ENCODE data around the gene HPS5. TPM values are rescaled to one million over a fixed set of nuclear protein-coding genes. Genes with fewer than 3 reads are reported as not detected.

The HPS5 gene
- total and polyA plus RNA-seq, 2 of the 4 experiments (the other 2 are of a cell fraction), result 7.9 to 28.3 TPM

DNA sequence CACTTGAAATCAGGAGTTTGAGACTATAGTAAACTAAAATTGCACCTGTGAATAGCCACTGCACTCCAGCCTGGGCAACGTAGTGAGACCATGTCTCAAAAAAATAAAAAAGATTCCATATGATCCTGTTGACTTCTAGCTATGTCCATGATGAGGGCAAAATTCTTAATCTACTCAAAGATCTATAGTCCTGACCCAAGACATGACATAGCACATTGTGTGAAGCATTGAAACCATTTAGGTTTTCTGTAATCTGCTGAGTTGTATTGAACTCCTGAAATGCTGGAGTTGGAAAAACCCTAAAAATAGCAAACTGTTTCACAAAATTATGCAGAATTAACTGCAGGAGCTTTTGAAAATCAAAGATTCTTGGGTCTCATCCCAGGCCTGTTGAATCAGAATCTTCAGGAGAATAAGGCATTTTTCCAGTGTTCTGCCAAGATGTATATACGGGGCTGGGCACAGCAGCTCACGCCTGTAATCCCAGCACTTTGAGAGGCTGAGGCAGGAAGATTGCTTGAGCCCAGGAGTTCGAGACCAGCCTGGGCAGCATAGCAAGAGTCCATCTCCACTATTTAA is 42.6 kb upstream of the HPS5 start:
- no peak for DNase-seq
- POLR2A ChIA-PET (ENCODE audit: unreplicated experiment), result no interaction called here
- no peak overlapping the region for H2BK120ac ChIP-seq (ENCODE audit: low read depth, low read length)
- no peak overlapping the region for H2AFZ ChIP-seq (replicated peaks; ENCODE audit: low read length, poor library complexity)
- no peak overlapping the region for H3K14ac ChIP-seq (replicated peaks; ENCODE audit: low read depth, low read length)
- CTCF ChIA-PET, result no interaction called here
- dilution Hi-C loops (cut with HindIII; ENCODE audit: low sequenced_read_pairs, unreplicated experiment), result no loop called here
- WGBS, 2 experiments (ENCODE audit: extremely low coverage in 2 of 2, insufficient read length in 1 of 2), result no CpG with 5 or more reads among the region's 4 CpGs
- H2AK5ac ChIP-seq (ENCODE audit: low read depth, low read length), result no peak overlapping the region
- no peaks in the 10 kb centered on the region for H3K27me3 ChIP-seq (ENCODE audit: control insufficient read depth, insufficient read depth, low read length)
- H3K4me2 ChIP-seq (ENCODE audit: low read depth, low read length), result no peak overlapping the region
- ATAC-seq (ENCODE audit: low read depth), result no peak
- no peak overlapping the region for H3K56ac ChIP-seq (ENCODE audit: extremely low read depth, insufficient read depth, low read length)
- no peak overlapping the region for H3K9ac ChIP-seq (ENCODE audit: low read depth, low read length)
- H3K9me1 ChIP-seq (ENCODE audit: insufficient read depth, low read length), result 0 out of 2 replicates have a peak, but pooled peaks cover 4% of the 10 kb centered on the region
- intact Hi-C loops (cut with micrococcal nuclease), result no loop called here
- TF ChIP-seq RAD21 (IDR thresholded peaks at IDR 0.05; ENCODE audit: low read length), result no peak
- TF ChIP-seq NFE2L2 (IDR thresholded peaks at IDR 0.05; ENCODE audit: low read depth, low read length), result no peak
- H3K23ac ChIP-seq (ENCODE audit: low read depth, low read length), result no peak overlapping the region
- H4K8ac ChIP-seq (ENCODE audit: low read depth in 2 of 2, low read length in 2 of 2), result no peak overlapping the region
- H3K9me3 ChIP-seq (ENCODE audit: control insufficient read depth, insufficient read depth, low read length), result no peaks in the 10 kb centered on the region
- H3K4me1 ChIP-seq (ENCODE audit: control insufficient read depth, insufficient read depth, low read length), result no peaks in the 10 kb centered on the region; the same call in 1 of the 2 replicates
- peaks cover 3 to 6% of the 10 kb centered on the region in 2 experiments; a peak in 3 of 4 replicates for H3K79me1 ChIP-seq (ENCODE audit: low read depth in 1 of 2, low read length in 2 of 2)
- no peak overlapping the region for H3K4me3 ChIP-seq (ENCODE audit: insufficient read depth, low read depth, low read length)
- peaks cover 39% of the 10 kb centered on the region for H3K36me3 ChIP-seq (ENCODE audit: control insufficient read depth, insufficient read depth, low read length)
- H4K91ac ChIP-seq (ENCODE audit: insufficient read depth, low read depth, low read length), result no peak overlapping the region
- H2BK5ac ChIP-seq (ENCODE audit: low read depth, low read length, poor library complexity, severe bottlenecking), result no peak overlapping the region
- no peak overlapping the region for H2BK20ac ChIP-seq (ENCODE audit: low read depth, low read length)
- H4K5ac ChIP-seq (ENCODE audit: low read depth, low read length), result no peak overlapping the region
- no TSS peak for BruUV-seq (replicated peaks)
- no peak overlapping the region for H3K27ac ChIP-seq (ENCODE audit: insufficient read depth, low read length)
- H3K18ac ChIP-seq (ENCODE audit: low read depth, low read length), result no peak overlapping the region
- H2AK9ac ChIP-seq (replicated peaks; ENCODE audit: low read depth, low read length, poor library complexity), result no peak overlapping the region
- H3K4ac ChIP-seq (ENCODE audit: low read depth, low read length), result no peak overlapping the region
- no peaks in the 10 kb centered on the region for H4K20me1 ChIP-seq (ENCODE audit: insufficient read depth, low read length)
- H2BK15ac ChIP-seq (ENCODE audit: low read depth, low read length), result no peak overlapping the region
- in situ Hi-C loops (cut with MboI; ENCODE audit: low sequenced_read_pairs), result no loop called here
